H1 (cell line): ENCODE results near the gene RPS5. TPM values are rescaled to one million over a fixed set of nuclear protein-coding genes. Genes with fewer than 3 reads are reported as not detected.

Source experiments
- CBX5 ChIP-seq: fragments of 300-800, 300-1000 bp; sonication (generic); IDR thresholded peaks from 2 replicates; pipeline ENCODE4 v1.7.1; 2016; ENCODE audit warnings: antibody characterized with exemption, low read length, low read depth
- KDM1A ChIP-seq: fragments of 200-600, 300-600 bp; sonication (generic); IDR thresholded peaks from 2 replicates; pipeline ENCODE4 v1.7.1; 2016; ENCODE audit warnings: mild to moderate bottlenecking, low read length, borderline replicate concordance
- RFX5 ChIP-seq: IDR thresholded peaks from 2 replicates; pipeline ENCODE4 v1.6.1; 2011; ENCODE audit warnings: low read depth, low read length, improper control_type of control experiment, borderline replicate concordance
- polyA plus RNA-seq, 7 experiments: library from polyadenylated mRNA; depleted of rRNA in 3 of 7; stranded (reverse) in 5 of 7; unstranded in 2 of 7; fragments of >200 nt in 5 of 7; fragments of 200-250 nt in 2 of 7; gene quantifications; 1 replicate in 5 of 7; 2 replicates in 1 of 7; 4 replicates in 1 of 7; pipeline versions ENCODE4 v1.2.1 to v1.2.3, GENCODE V29; 2011 to 2013; ENCODE audit warnings: missing spikeins in 2 of 7, mixed read lengths in 2 of 7
- total RNA-seq: library from RNA; stranded (reverse); fragmentation: NEBNext Ultra II Directional; extraction: Animal tissue kit (Norgen Biotek cat#: 25700); gene quantifications from 2 replicates; pipeline ENCODE4 v1.2.1, GENCODE V29; 2021
- TF ChIP-seq, protein P1 (sequence below): IDR thresholded peaks from 2 replicates; pipeline ENCODE4 v1.6.1; 2012; ENCODE audit warnings: inconsistent platforms

RPS5 gene
- total and polyA plus RNA-seq, 2 of the 8 experiments (the other 6 are each of a cell fraction or from before 2014, with no cell fraction given) = 1,557 to 5,731 TPM

GRCh38 chr19:58395979-58396627 is 9.0 kb downstream of the RPS5 start (continued):
- no peak for TF ChIP-seq KDM1A
- no peak for TF ChIP-seq RFX5
- TF ChIP-seq, protein P1, sequence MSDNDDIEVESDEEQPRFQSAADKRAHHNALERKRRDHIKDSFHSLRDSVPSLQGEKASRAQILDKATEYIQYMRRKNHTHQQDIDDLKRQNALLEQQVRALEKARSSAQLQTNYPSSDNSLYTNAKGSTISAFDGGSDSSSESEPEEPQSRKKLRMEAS = peak; percentile 16; the same call in 1 of the 2 replicates
- no peak for TF ChIP-seq CBX5
